Stimulated activated CD8-positive, alpha-beta memory T cell treated with anti-CD3 and anti-CD28 coated beads, Interleukin-12 subunit alpha, Interleukin-12 subunit beta, amount 100 ng/mL, for 1 hour (primary cell): ENCODE data around the gene ATOH8.

Experiments used
- DNase-seq: peaks from one replicate; pipeline ENCODE4 v3.0.0-alpha.2; 2020; ENCODE audit warnings: low read depth

ATOH8 gene

DNA sequence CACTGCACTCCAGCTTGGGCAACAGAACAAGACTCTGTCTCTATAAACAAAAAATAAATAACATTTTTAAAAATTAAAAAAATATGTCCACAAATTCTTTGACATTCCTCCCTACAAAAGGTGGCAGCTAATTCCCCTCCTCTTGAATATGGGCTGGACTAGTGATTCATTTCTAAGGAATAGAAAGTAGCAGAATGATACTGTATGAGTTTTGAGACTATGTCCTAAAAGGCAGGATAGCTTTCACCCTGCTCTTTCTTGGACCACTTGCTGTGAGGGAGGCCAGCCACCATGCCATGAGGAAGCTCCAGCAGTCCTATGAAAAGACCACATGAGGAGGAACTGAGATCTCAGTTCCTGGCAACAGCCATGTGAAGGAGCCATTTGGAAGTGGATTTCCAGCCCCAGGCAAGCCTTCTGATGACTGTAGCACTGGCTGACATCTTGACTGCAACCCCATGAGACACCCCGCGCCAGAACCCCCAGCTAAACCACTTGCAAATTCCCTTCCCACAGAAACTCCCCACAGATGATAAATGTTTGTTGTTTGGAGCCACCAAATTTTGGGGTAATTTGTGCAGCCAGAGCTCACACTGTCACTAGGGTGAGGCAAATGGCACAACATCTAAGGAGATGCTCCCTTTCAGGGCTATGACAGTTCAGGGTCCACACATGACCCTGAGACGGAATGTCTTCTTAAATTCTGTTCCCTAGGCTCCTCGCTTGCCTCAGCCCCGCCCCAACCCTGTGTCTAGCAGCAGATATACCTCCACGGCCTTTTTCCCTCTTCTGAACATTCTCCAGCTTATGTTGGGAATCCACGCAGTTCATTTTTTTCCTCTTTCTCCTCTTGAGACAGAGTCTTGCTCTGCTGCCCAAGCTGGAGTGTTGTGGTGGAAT is 17.1 kb upstream of the ATOH8 start:
- no peak for DNase-seq

GRCh38 chr2:85737481-85737880 is 16.3 kb upstream of the ATOH8 start:
- no peak for DNase-seq

GRCh38 chr2:85737961-85738360 is 15.8 kb upstream of the ATOH8 start:
- DNase-seq: no peak

GRCh38 chr2:85740193-85740592 is 13.6 kb upstream of the ATOH8 start:
- no peak for DNase-seq

GRCh38 chr2:85741211-85741832 is 12.5 kb upstream of the ATOH8 start:
- no peak for DNase-seq

DNA sequence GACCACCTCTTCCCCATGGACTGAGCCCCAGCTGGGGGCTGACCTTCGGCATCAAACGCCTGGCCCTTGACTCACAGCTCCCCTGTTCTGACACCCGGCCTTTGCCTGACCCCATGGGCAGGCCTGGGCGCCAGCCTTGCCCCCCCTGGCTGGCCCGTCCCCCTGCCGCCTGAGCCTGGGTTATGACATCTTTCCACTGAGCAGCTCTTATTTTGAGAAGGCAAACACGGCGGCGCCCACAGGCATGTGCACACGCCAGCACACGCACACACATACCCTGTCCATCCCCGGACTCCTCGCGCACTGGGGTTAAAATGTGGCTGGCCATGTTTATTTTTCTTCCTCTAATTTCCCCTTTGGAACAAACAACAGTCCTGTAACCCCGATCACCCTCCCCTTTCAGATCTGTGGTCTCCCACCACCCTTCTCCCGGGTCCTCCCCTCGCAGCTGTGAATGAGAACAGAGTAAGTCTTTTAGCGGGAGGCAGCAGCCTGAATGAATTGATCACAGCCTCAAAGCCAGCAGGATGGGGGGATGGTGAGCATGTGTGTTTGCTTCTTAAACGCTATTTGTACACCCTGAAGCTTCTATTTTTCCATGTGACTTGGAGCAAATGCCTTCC is 11.8 kb upstream of the ATOH8 start:
- DNase-seq: no peak

GRCh38 chr2:85743304-85743978 is 10.3 kb upstream of the ATOH8 start:
- DNase-seq: no peak

DNA sequence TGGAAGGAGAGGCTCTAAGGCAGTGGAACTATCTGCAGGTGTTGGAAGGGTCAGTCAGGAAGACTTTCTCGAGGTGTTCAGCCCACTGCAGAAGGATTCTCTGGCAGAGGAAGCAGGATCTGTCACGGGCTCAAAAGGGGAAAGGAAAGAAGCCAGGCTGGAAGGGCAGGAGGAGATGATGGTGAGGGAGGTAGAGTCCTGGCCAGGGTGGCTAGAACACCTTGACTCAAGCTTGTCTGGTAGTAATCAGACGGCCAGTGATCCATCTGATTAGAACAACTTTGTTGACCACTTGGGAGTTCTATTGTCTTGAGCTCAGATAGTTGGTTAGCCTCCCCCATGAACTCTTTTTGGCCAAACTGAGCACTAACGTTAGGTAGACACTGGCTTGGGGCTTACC is 9.7 kb upstream of the ATOH8 start:
- DNase-seq: no peak

DNA sequence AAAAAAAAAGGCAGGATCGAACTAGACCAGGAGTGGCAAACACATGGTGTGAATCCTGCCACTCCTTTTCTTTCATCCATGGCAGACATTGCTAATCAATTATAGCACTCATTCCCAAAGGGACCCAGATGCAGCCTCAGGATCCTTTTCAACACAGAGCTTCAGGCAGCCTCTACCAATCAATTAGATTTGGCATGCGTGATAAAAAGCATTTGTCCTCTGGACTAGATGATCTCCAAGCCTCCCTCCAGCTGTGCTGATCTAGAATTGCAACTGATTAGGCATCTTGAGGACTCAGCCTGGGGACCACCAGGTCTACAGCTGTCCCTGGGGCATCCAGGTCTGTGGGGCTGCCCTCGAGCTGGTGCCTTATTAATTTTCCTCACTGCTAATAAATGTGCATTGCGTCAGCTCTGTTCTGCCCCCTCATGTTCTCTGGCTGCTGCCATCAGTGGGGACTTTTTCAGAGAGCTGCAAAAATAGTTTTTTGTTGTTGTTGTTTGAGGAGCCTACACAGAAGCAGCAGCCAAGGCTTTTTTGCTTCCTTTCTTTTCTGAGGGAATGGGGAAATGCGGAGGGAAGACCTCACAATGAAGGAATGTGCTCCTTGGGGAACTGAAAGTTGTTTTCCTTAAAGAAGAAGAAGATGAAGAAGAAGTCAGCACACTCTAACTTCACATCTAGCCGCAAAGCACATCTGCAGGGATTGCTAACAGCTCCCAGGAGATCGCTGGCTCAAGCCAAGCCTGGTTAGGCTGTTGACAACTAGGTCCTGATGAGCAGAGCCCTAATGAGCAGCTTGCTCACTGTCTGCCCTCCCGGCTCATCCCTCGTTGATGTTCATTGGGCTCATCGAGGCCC is 8.8 kb upstream of the ATOH8 start:
- DNase-seq: no peak

- DNase-seq: no peak
Measured at GRCh38 chr2:85745619-85746018, 8.2 kb upstream of the ATOH8 start.

DNA sequence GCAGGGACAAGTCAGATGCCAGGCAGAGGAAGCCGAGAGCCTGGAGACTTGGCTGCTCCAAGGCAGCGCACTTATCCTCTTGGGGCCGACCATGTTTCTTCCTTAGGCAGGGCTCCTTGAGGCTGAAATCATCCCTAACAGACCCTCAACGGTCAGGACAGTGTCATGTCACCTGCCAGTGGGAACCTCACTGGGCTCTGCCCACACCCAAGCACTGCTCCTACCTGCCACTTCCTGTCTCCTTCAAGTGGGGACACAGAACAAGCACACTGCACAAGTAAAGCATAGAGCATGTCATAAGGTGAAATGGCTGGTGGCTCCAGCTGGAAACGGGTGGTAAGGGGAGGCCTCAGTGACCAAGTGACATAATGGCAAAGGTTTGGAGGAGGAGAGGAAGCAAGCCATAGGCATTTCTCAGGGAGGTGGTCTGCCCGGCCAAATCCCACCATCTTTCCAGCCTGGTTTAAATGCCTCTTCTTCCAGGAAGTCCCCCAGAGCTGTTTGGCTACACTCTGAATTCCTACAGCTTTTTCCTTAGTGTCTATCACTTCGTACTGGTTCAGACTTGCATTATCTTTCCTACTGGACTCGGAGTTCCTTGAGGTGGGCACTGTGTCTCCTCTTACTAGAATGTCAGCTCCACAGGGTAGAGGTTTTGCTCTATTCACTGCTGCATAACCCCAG is 7.3 kb upstream of the ATOH8 start:
- DNase-seq: no peak

DNA sequence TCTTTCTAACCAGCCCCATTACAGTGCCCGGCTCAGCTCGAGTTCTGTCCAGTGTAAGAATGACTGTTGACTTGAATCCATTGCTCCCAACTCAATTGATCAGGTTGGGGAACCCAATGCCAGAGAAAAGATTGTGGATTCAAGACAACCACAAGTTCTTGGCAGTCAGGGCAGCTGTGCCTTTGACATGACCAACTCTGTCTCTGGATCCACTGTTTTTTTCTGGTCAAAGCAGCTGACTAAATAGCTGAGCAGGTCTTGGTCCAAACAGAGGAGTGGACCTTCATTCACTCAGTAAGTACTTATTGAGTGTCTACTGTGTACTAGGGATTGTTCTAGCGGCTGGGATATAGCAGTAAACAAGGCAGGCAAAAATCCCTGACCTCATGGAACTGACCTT is 6.3 kb upstream of the ATOH8 start:
- no peak for DNase-seq

DNA sequence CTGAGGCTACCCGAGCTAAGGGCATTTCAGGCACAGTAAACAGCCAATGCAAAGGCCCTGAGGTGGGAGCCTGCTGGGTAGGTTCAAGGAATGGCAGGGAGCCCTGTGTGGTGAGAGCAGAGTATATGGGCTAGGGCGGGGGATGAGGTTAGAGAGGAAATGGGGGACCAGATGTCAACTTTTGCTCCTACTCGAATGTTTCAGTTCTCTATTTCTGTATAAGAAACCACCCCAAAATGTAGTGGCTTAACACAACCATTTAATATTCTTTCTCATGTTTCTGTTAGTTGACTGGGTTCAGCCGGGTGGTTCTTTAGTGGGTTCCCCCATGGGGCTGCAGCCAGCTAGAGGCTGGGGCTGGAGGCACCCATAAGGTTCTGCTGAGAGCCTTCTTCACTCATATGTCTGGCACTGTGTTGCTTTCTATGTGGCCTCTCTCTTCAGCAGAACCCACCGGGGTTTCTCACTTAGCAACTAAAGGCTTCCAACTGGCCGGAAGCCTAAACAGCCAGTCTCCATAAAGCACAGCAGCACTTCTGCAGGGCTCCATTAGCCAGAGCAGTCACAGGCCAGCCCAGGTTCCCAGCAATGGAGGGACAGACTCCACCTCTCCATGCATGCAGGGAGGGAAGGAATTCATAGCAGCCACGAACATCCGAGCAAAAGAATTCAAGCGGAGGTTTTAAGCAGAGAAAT is 5.6 kb upstream of the ATOH8 start:
- DNase-seq: no peak

DNA sequence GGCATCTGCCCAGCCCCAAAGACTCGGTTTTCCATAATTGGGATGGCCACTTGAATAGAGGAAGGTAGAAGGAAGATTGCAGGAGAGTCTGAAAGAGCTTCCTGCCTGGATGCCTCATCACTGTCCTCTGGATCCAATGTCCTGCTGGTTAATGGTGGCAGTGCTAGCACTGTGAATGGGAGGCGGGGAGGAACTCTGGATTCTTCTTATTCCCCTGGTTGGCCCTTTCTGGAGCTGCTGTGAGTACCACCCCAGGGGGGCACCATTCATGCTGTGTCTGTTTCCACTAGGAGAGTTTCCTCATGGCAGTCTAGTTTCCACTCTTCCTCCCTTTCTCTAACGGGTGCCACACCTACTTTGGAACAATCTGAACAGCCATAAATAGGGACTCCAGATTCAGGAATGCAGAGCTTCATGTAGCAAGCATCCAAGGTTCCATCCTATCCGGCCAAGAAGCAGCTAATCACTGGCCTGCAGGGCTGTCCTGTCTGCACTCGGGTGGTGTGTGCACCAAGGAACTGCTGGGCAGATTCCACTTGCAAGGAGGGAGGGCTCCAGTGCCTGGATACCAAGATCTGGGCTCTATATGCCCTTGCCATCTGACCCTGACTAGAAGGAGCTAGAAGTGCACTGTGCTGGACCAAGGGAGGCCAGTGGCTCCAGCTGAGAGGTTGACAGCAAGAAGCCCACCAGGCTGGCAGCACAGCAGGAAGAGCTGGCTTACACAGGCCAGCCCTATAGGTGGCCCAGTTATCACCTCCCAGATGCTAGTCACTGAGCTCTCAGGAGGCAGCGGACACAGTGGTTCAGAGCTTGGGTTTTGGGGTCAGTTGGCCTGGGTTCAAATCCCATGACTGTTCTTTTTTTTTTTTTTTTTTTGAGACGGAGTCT is 4.6 kb upstream of the ATOH8 start:
- DNase-seq: no peak

GRCh38 chr2:85750587-85751575 is 2.9 kb upstream of the ATOH8 start:
- peak; percentile 33 for DNase-seq

GRCh38 chr2:85751627-85752026 is 2.2 kb upstream of the ATOH8 start:
- DNase-seq: no peak

DNA sequence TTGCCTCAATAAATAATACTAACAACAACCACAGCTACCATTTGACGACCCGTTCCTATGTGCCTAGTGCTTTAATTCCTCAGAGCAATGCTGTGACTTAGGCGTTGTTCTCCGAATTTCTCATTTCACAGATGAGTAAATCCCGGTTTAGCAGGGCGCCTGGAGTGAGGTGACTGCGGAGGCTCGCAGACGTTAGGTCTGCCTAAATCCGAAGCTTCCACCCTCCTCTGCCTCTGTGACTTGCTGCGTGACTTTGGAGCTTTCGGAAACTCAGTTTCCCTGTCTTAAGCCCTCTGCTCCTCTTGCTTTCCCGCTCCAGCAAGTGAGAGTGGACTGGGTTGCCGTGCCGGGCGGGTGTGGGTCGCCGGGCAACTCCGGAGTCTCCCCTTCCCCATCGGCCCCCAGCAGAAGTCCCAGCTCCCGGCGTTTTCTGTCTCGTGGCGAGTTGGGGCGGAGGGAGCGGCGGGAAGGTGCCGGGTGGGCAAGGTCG is 711 bp upstream of the ATOH8 start:
- no peak for DNase-seq
